ENCODE measurements around the gene ACBD5.
"Not testable (repeated sequence)": the region's sequence is repeated elsewhere in the genome, so short reads cannot be mapped to it uniquely, and the experiment has no call there.

The ACBD5 gene

GRCh38 chr10:27237531-27237930 lies 3.1 kb downstream of the ACBD5 start:
- not testable (repeated sequence) for DNase-seq

- DNase-seq, result not testable (repeated sequence)
Observed at GRCh38 chr10:27236589-27237128, 3.9 kb downstream of the ACBD5 start.

GRCh38 chr10:27235706-27236105 lies 4.9 kb downstream of the ACBD5 start:
- no peak for DNase-seq

GRCh38 chr10:27230022-27230421 lies 10.6 kb downstream of the ACBD5 start:
- DNase-seq, result no peak

GRCh38 chr10:27225642-27226257 lies 14.8 kb downstream of the ACBD5 start:
- no peak for DNase-seq

- no peak for DNase-seq
Observed at GRCh38 chr10:27225011-27225590, 15.5 kb downstream of the ACBD5 start.

- DNase-seq, result no peak
Observed at GRCh38 chr10:27223964-27224363, 16.6 kb downstream of the ACBD5 start.

- no peak for DNase-seq
Observed at GRCh38 chr10:27207350-27207749, 33.2 kb downstream of the ACBD5 start.

GRCh38 chr10:27203806-27204205 lies 36.8 kb downstream of the ACBD5 start:
- no peak for DNase-seq

GRCh38 chr10:27197980-27198620 lies 42.5 kb downstream of the ACBD5 start:
- no peak for DNase-seq

- peak; percentile 21 for DNase-seq
Observed at GRCh38 chr10:27192284-27192683, 48.3 kb downstream of the ACBD5 start.

- no peak for DNase-seq
Observed at GRCh38 chr10:27190508-27190907, 50.1 kb downstream of the ACBD5 start.

- no peak for DNase-seq
Observed at GRCh38 chr10:27188897-27189296, 51.7 kb downstream of the ACBD5 start.

GRCh38 chr10:27188259-27188658 lies 52.3 kb downstream of the ACBD5 start:
- no peak for DNase-seq

GRCh38 chr10:27169849-27170248 lies 70.7 kb downstream of the ACBD5 start:
- DNase-seq, result no peak

GRCh38 chr10:27158421-27158820 lies 82.2 kb downstream of the ACBD5 start:
- no peak for DNase-seq

- no peak for DNase-seq
Observed at GRCh38 chr10:27157150-27157549, 83.4 kb downstream of the ACBD5 start.

- not testable (repeated sequence) for DNase-seq
Observed at GRCh38 chr10:27156566-27156965, 84.0 kb downstream of the ACBD5 start.

- DNase-seq, result peak; percentile 95
Observed at GRCh38 chr10:27155066-27155754, 85.4 kb downstream of the ACBD5 start, which contains the start of gene MASTL. Gene MASTL (plus strand): TSS chr10:27155352. CDS start chr10:27155427, 75 bp downstream.

GRCh38 chr10:27153845-27154193 lies 86.8 kb downstream of the ACBD5 start:
- DNase-seq, result no peak

GRCh38 chr10:27153329-27153728 lies 87.3 kb downstream of the ACBD5 start:
- no peak for DNase-seq

GRCh38 chr10:27152687-27153086 lies 87.9 kb downstream of the ACBD5 start:
- no peak for DNase-seq

GRCh38 chr10:27150261-27150660 lies 90.3 kb downstream of the ACBD5 start:
- no peak for DNase-seq

- no peak for DNase-seq
Observed at GRCh38 chr10:27147701-27148100, 92.9 kb downstream of the ACBD5 start.
